A673 (cell line): ENCODE results near the gene LAMA2. TPM values are rescaled to one million over a fixed set of nuclear protein-coding genes. Genes with fewer than 3 reads are reported as not detected.

Experiments used
- BruUV-seq: library from RNA; stranded (reverse); fragments of 400-500 nt; replicated peaks from 2 replicates; lab custom pipeline; 2021; lab: Mats Ljungman, UMichigan
- CTCF ChIA-PET: fragments of 300-600 bp; sonication (Branson Sonifier 250); formaldehyde crosslinking; loops from one replicate; lab custom pipeline; 2022; ENCODE audit warnings: antibody characterized with exemption; lab: Charles Lee
- POLR2A ChIA-PET: fragments of 300-600 bp; sonication (Branson Sonifier 250); formaldehyde crosslinking; loops from one replicate; lab custom pipeline; 2022; ENCODE audit warnings: antibody characterized with exemption; ENCODE audit not compliant: low non-redundant PET; lab: Charles Lee
- DNase-seq: peaks from one replicate; pipeline ENCODE4 v3.0.0-alpha.2; 2015; ENCODE audit warnings: low spot score
- H3K27ac ChIP-seq: fragments of 200-600 bp; sonication (generic); 2 replicates; pipeline ENCODE4 v1.5.1; 2016; ENCODE audit warnings: mixed run types, low read depth, mild to moderate bottlenecking, mixed read lengths, antibody characterized with exemption, low read length; ENCODE audit not compliant: poor library complexity, severe bottlenecking
- H3K27me3 ChIP-seq: fragments of 200-600 bp; sonication (generic); replicated peaks from 2 replicates; pipeline ENCODE4 v1.6.1; 2017; ENCODE audit warnings: mixed run types, low read depth, mild to moderate bottlenecking, mixed read lengths, antibody characterized with exemption, low read length; ENCODE audit not compliant: insufficient read depth, poor library complexity
- H3K36me3 ChIP-seq: fragments of 200-600 bp; sonication (generic); 2 replicates; pipeline ENCODE4 v1.6.1; 2016; ENCODE audit warnings: mixed run types, mild to moderate bottlenecking, mixed read lengths, antibody characterized with exemption, low read length; ENCODE audit not compliant: insufficient read depth, poor library complexity, severe bottlenecking
- H3K4me1 ChIP-seq: fragments of 200-600 bp; sonication (generic); 2 replicates; pipeline ENCODE4 v1.6.1; 2017; ENCODE audit warnings: mixed run types, mild to moderate bottlenecking, mixed read lengths, antibody characterized with exemption, low read length; ENCODE audit not compliant: insufficient read depth, poor library complexity, severe bottlenecking
- H3K4me3 ChIP-seq: fragments of 200-600 bp; sonication (generic); 2 replicates; pipeline ENCODE4 v1.5.1; 2016; ENCODE audit warnings: low read depth, mixed run types, mild to moderate bottlenecking, mixed read lengths, low read length; ENCODE audit not compliant: poor library complexity, severe bottlenecking
- H3K9me3 ChIP-seq: fragments of 200-600 bp; sonication (generic); 2 replicates; pipeline ENCODE4 v1.6.1; 2016; ENCODE audit warnings: mixed run types, low read depth, mild to moderate bottlenecking, mixed read lengths, antibody characterized with exemption, low read length; ENCODE audit not compliant: poor library complexity, severe bottlenecking
- EZH2 ChIP-seq: fragments of 200-600 bp; sonication (generic); IDR thresholded peaks from 2 replicates; pipeline ENCODE4 v1.6.1; 2017; ENCODE audit warnings: borderline replicate concordance, low read depth, mild to moderate bottlenecking, mixed read lengths, antibody characterized with exemption, low read length; ENCODE audit not compliant: poor library complexity, severe bottlenecking
- intact Hi-C: fragments of 100-400 bp; cut with micrococcal nuclease; formaldehyde crosslinking; loops from one replicate; pipeline ENCODE4 v1.10.0; 2022; ENCODE audit not compliant: unreplicated experiment
- total RNA-seq: library from RNA; stranded (reverse); gene quantifications from 2 replicates; pipeline ENCODE4 v1.2.3, GENCODE V29; 2021
- TF ChIP-seq, protein P1 (sequence below): fragments of 300-800, 200-600 bp; sonication (generic); conservative IDR thresholded peaks from 2 replicates; pipeline ENCODE4 v1.5.1; 2017; ENCODE audit warnings: low read depth, mild to moderate bottlenecking, antibody characterized with exemption, low read length, moderate library complexity, mixed read lengths

LAMA2 gene
- total RNA-seq, 1 experiment from 2014 or later: 2.2 TPM

DNA sequence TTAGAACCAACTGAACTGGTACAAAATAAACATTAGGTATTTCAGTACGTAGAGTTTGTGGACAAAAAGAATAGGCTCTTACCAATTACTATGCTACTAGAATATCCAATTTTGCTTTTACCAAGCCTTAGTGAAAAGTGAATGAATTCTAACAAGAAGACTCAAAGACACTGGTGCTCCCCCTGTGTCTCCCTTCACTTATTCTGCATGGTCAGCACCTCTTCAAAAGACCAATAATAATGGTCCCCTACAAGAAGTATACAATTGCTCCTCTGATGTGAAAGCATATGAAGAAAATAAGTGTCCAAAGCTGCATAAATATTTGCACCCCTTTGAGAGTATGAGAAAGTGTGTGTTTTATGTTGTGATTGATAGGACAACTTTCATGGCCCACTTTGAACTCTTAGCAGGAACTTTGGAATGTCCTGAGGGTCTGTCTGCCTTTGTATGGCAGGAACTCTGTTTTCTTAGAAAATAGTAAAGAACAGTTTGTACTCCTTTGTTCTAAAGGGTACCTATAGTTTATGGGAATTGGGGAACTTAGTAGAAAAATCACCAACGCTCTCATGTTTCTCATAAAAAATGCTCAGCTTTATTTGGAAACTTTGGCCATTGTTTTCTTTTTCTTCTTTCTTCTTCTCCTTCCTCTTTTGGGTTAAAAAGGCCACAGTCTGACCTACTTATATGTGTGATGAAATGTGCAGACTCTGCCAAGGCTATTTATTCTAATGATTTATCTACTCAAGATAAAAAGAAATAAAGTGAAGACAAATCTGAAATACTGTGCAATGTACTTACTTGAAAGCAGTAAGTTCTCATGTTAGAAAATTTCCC is 352.4 kb downstream of the LAMA2 start:
- CTCF ChIA-PET: no interaction called here

DNA sequence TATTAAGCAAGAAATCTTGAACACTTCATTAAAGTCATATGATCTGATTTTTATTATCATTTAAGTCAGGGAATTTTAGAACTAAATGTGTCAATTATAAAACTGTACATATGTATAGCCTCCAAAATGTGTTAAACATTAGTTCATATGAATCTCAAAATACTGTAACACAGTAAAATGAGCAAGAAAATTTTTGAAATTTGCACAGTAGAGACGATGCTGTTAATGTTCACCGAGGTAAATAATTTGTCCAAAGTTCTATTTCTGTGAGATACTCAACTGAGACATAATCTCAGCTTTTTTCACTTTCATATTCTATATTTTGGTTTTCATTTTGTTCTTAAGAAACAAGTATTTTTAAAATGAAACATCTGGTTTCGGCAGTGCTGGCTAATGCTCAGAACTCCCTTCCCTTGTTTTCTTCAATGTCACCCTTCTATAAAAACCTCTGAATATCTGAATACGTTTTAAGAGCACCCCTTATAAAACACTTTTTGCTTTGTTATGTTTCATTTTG is 353.1 kb downstream of the LAMA2 start:
- no peaks in the 10 kb centered on the region for H3K9me3 ChIP-seq
- H3K27ac ChIP-seq: no peak overlapping the region
- no peaks in the 10 kb centered on the region for H3K27me3 ChIP-seq
- DNase-seq: no peak
- ChIA-PET CTCF (no interaction called here), POLR2A (no interaction called here)
- H3K4me3 ChIP-seq: no peak overlapping the region
- no peaks in the 10 kb centered on the region for H3K4me1 ChIP-seq
- no peaks in the 10 kb centered on the region for H3K36me3 ChIP-seq
- TF ChIP-seq EZH2: no peak
- TF ChIP-seq, protein P1, sequence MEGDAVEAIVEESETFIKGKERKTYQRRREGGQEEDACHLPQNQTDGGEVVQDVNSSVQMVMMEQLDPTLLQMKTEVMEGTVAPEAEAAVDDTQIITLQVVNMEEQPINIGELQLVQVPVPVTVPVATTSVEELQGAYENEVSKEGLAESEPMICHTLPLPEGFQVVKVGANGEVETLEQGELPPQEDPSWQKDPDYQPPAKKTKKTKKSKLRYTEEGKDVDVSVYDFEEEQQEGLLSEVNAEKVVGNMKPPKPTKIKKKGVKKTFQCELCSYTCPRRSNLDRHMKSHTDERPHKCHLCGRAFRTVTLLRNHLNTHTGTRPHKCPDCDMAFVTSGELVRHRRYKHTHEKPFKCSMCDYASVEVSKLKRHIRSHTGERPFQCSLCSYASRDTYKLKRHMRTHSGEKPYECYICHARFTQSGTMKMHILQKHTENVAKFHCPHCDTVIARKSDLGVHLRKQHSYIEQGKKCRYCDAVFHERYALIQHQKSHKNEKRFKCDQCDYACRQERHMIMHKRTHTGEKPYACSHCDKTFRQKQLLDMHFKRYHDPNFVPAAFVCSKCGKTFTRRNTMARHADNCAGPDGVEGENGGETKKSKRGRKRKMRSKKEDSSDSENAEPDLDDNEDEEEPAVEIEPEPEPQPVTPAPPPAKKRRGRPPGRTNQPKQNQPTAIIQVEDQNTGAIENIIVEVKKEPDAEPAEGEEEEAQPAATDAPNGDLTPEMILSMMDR: no peak
- intact Hi-C loops: no loop called here
- BruUV-seq: no TSS peak

More for the DNA sequence above, 352.4 kb downstream of the LAMA2 start:
- BruUV-seq: no TSS peak
- no peaks in the 10 kb centered on the region for H3K27me3 ChIP-seq
- TF ChIP-seq, protein P1: no peak
- no peak for TF ChIP-seq EZH2
- intact Hi-C loops: no loop called here
- H3K36me3 ChIP-seq: no peaks in the 10 kb centered on the region
- no peak for DNase-seq
- POLR2A ChIA-PET: no interaction called here
- no peaks in the 10 kb centered on the region for H3K9me3 ChIP-seq
- no peaks in the 10 kb centered on the region for H3K4me1 ChIP-seq
- no peak overlapping the region for H3K4me3 ChIP-seq
- no peak overlapping the region for H3K27ac ChIP-seq

DNA sequence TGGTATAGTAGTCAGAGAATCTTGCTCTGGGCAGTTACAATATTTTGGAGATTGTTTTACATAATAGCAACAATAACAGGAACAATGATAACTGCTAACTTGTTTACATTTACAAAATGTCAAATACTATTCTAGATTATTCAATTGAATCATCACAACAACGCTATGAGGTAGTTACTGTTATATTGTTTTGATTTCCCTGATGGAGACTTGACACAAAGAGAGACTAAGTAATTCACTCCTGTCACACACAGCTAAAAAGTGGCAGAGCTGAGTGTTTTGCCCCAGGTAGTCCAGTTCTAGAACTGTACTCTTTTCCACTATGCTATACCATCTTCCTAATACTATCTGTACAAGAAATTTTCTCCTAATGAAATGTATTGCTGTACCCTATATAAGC is 356.1 kb downstream of the LAMA2 start:
- H3K36me3 ChIP-seq: no peaks in the 10 kb centered on the region
- BruUV-seq: no TSS peak
- CTCF ChIA-PET: no interaction called here

More for the DNA sequence above, 356.1 kb downstream of the LAMA2 start:
- POLR2A ChIA-PET: no interaction called here
- Histone ChIP-seq H3K27me3 (no peaks in the 10 kb centered on the region), H3K4me1 (no peaks in the 10 kb centered on the region), H3K4me3 (no peak overlapping the region), H3K9me3 (no peaks in the 10 kb centered on the region), H3K27ac (no peak overlapping the region)
- DNase-seq: no peak
- TF ChIP-seq, protein P1: no peak
- TF ChIP-seq EZH2: no peak
- intact Hi-C loops: no loop called here
